ENCODE results near the gene MAP3K21. TPM values are rescaled to one million over a fixed set of nuclear protein-coding genes. Genes with fewer than 3 reads are reported as not detected.
A peak's percentile ranks its signal among the peaks of the same experiment; 100 is the strongest.

The MAP3K21 gene
- total and polyA plus RNA-seq, 2 of the 8 experiments (the other 6 are each of a cell fraction or from before 2014, with no cell fraction given) = 21.2 to 21.8 TPM

DNA sequence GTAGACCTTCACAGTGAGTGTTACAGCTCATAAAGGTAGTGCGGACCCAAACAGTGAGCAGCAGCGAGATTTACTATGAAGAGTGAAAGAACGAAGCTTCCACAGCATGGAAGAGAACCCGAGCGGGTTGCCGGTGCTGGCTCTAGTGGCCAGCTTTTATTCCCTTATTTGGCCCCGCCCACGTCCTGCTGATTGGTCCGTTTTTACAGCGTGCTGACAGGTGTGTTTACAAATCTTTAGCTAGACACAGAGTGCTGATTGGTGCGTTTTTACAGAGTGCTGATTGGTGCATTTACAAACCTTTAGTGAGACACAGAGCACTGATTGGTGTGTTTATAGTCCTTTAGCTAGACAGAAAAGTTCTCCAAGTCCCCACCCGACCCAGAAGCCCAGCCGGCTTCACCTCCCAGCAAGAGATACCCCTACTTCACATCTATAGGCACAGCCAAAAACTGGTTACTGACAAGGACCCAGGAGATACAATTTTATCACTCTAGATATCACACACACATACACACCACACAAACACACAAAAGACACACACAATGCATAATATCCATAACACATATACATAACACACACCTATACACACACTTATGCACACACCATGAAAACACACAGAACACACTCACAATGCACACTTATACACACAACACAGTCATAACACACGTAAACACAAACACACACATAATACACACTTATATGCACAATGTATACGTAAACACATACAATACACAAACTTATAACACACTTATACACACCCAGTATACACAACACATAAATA is 68.5 kb downstream of the MAP3K21 start:
- H2BK15ac ChIP-seq (ENCODE audit: low read length) = no peak overlapping the region
- no peak for TF ChIP-seq CHD2 (IDR thresholded peaks at IDR 0.05; ENCODE audit: low read length)
- TF ChIP-seq SP1 (IDR thresholded peaks at IDR 0.05; ENCODE audit: low read depth, low read length) = 0 out of 2 replicates have a peak, but pooled peaks have one; percentile 14
- H3K14ac ChIP-seq (ENCODE audit: insufficient read length) = no peak overlapping the region
- H4K8ac ChIP-seq (ENCODE audit: extremely low read depth, insufficient read depth, low read length) = no peak overlapping the region
- no peak for FAIRE-seq
- H2BK12ac ChIP-seq (ENCODE audit: low read depth, low read length) = no peak overlapping the region
- no peaks in the 10 kb centered on the region for H3K9me3 ChIP-seq (ENCODE audit: insufficient read depth in 2 of 2, low read depth in 1 of 2, low read length in 1 of 2)
- ChIA-PET POLR2A (ENCODE audit: partially characterized antibody) (no interaction called here), CTCF (ENCODE audit: partially characterized antibody) (interaction anchor here (0.8 to 2.5 kb wide), 15 partner anchors 10 to 715 kb away, joined by 3 to 13 read pairs (median 4); no protein-coding TSS in a partner anchor)
- H3K9ac ChIP-seq (replicated peaks in 1 of 4; ENCODE audit: extremely low read depth in 1 of 4, low read depth in 3 of 4, low read length in 3 of 4) = no peak overlapping the region
- peaks cover 0 to 4% (median 0%) of the 10 kb centered on the region in 4 experiments; a peak in 2 of 7 replicates for H3K4me1 ChIP-seq (replicated peaks in 1 of 4; ENCODE audit: control insufficient read depth in 3 of 4, insufficient read depth in 4 of 4, low read length in 3 of 4)
- H3K27ac ChIP-seq (ENCODE audit: low read depth, low read length) = no peak overlapping the region
- 88 to 100% methylated on average over 1 to 15 of the region's 15 CpGs for WGBS, 2 experiments (ENCODE audit: extremely low coverage in 1 of 2, insufficient coverage in 1 of 2, insufficient read length in 1 of 2, insufficient replicate concordance in 2 of 2, low coverage in 1 of 2, low lambda C conversion rate in 2 of 2, missing lambda C conversion rate in 1 of 2)
- H3K18ac ChIP-seq (ENCODE audit: extremely low read depth, low read length) = no peak overlapping the region
- no peaks in the 10 kb centered on the region for H3K79me2 ChIP-seq (ENCODE audit: control insufficient read depth in 1 of 2, insufficient read depth in 2 of 2, low read length in 2 of 2)
- H2BK120ac ChIP-seq (replicated peaks; ENCODE audit: low read depth, low read length) = no peak overlapping the region
- no peak overlapping the region for H2BK5ac ChIP-seq (ENCODE audit: low read depth, low read length)
- no peak overlapping the region for H2BK20ac ChIP-seq (ENCODE audit: low read length)
- H3K23ac ChIP-seq (ENCODE audit: insufficient read length) = no peak overlapping the region
- H3K4me3 ChIP-seq (ENCODE audit: extremely low read depth in 1 of 4, insufficient read depth in 2 of 4, low read depth in 3 of 4, low read length in 4 of 4) = no peak overlapping the region
- no peak overlapping the region for H3K4me2 ChIP-seq (ENCODE audit: insufficient read depth in 1 of 2, low read depth in 2 of 2, low read length in 2 of 2)
- H3K27me3 ChIP-seq (replicated peaks in 1 of 4; ENCODE audit: control insufficient read depth in 3 of 4, extremely low read depth in 1 of 4, insufficient read depth in 3 of 4, low read length in 3 of 4) = no peaks in the 10 kb centered on the region
- H2AK5ac ChIP-seq (ENCODE audit: low read depth, low read length) = no peak overlapping the region
- H3K36me3 ChIP-seq (ENCODE audit: control insufficient read depth in 2 of 4, insufficient read depth in 4 of 4, low read length in 3 of 4) = no peaks in the 10 kb centered on the region
- no peak overlapping the region for H3K56ac ChIP-seq (replicated peaks; ENCODE audit: insufficient read length, low read depth, low read length)
- no peak overlapping the region for H4K91ac ChIP-seq (replicated peaks; ENCODE audit: insufficient read length, low read length)
- no peaks in the 10 kb centered on the region for H3K79me1 ChIP-seq (ENCODE audit: low read depth, low read length)
- DNase-seq (ENCODE audit: low read depth in 1 of 2, low spot score in 2 of 2) = no peak
- H4K5ac ChIP-seq (ENCODE audit: insufficient read length, low read depth, low read length) = no peak overlapping the region
- 0 out of 2 replicates have a peak overlapping the region, but pooled peaks have one; percentile 40 for H2AFZ ChIP-seq (ENCODE audit: low read length)
- H3K23me2 ChIP-seq (ENCODE audit: low read depth, low read length) = peaks cover 3% of the 10 kb centered on the region; the same call in 1 of the 2 replicates
- H4K20me1 ChIP-seq (replicated peaks in 1 of 2; ENCODE audit: control insufficient read depth in 1 of 2, insufficient read depth in 2 of 2, low read length in 2 of 2) = no peaks in the 10 kb centered on the region
- no peak overlapping the region for H3K4ac ChIP-seq (replicated peaks; ENCODE audit: insufficient read length, low read depth, low read length)

Data from H1 (cell line).